OCI-LY1 (cell line): ENCODE data around the gene ACAD11.

ENCODE experiments used
- H2AFZ ChIP-seq: fragments of 200-600 bp; sonication (generic), shearing (Covaris generic); 2 replicates; pipeline ENCODE4 v1.6.0; 2014; ENCODE audit warnings: antibody characterized with exemption, mild to moderate bottlenecking, low read length
- H3F3A ChIP-seq: fragments of 200-600 bp; sonication (generic), shearing (Covaris generic); 2 replicates; pipeline ENCODE4 v1.6.0; 2014; ENCODE audit warnings: mild to moderate bottlenecking, antibody characterized with exemption, low read length, moderate library complexity; ENCODE audit not compliant: insufficient read depth
- H3K27ac ChIP-seq: fragments of 200-600 bp; sonication (generic); 2 replicates; pipeline ENCODE4 v1.5.1; 2014; ENCODE audit warnings: low read length, mixed run types, mild to moderate bottlenecking, low read depth; ENCODE audit not compliant: poor library complexity, severe bottlenecking
- H3K27me3 ChIP-seq: fragments of 200-600 bp; sonication (generic); 2 replicates; pipeline ENCODE4 v1.6.0; 2014; ENCODE audit warnings: antibody characterized with exemption, mild to moderate bottlenecking, low read length, moderate library complexity; ENCODE audit not compliant: insufficient read depth
- H3K36me3 ChIP-seq: fragments of 200-600 bp; sonication (generic); 2 replicates; pipeline ENCODE4 v1.6.1; 2014; ENCODE audit warnings: mild to moderate bottlenecking, antibody characterized with exemption, low read length, moderate library complexity, mixed read lengths; ENCODE audit not compliant: insufficient read depth
- H3K4me1 ChIP-seq: fragments of 200-600 bp; sonication (generic); 2 replicates; pipeline ENCODE4 v1.5.1; 2014; ENCODE audit warnings: mild to moderate bottlenecking, low read length, moderate library complexity; ENCODE audit not compliant: insufficient read depth, severe bottlenecking
- H3K4me2 ChIP-seq: fragments of 200-600 bp; sonication (generic), shearing (Covaris generic); 2 replicates; pipeline ENCODE4 v1.6.1; 2014; ENCODE audit warnings: low read length
- H3K4me3 ChIP-seq: fragments of 200-600 bp; sonication (generic); 2 replicates; pipeline ENCODE4 v1.5.1; 2014; ENCODE audit warnings: low read length, low read depth, mild to moderate bottlenecking, mixed read lengths; ENCODE audit not compliant: poor library complexity, severe bottlenecking
- H3K79me2 ChIP-seq: fragments of 200-600 bp; shearing (Covaris generic); 2 replicates; pipeline ENCODE4 v1.6.1; 2016; ENCODE audit warnings: mixed run types, low read length, mixed read lengths; ENCODE audit not compliant: insufficient read depth
- H3K9ac ChIP-seq: fragments of 200-600 bp; sonication (generic), shearing (Covaris generic); 2 replicates; pipeline ENCODE4 v1.6.1; 2014; ENCODE audit warnings: mild to moderate bottlenecking, low read length, mixed read lengths
- H3K9me2 ChIP-seq: fragments of 200-600 bp; sonication (generic), shearing (Covaris generic); 2 replicates; pipeline ENCODE4 v1.6.1; 2014; ENCODE audit warnings: low read depth, mild to moderate bottlenecking, low read length, mixed read lengths
- H3K9me3 ChIP-seq: fragments of 200-600 bp; shearing (Covaris generic); 2 replicates; pipeline ENCODE4 v1.6.1; 2014; ENCODE audit warnings: low read length, mixed read lengths
- H4K20me1 ChIP-seq: fragments of 200-600 bp; sonication (generic), shearing (Covaris generic); 2 replicates; pipeline ENCODE4 v1.6.0; 2016; ENCODE audit warnings: mild to moderate bottlenecking, low read length; ENCODE audit not compliant: insufficient read depth
- CTCF ChIP-seq: fragments of 200-600 bp; sonication (generic), shearing (Covaris generic); IDR thresholded peaks from 2 replicates; pipeline ENCODE4 v1.5.1; 2017; ENCODE audit warnings: mild to moderate bottlenecking, antibody characterized with exemption, low read length, moderate library complexity, mixed read lengths
- EZH2 ChIP-seq: fragments of 200-600 bp; sonication (generic), shearing (Covaris generic); IDR thresholded peaks from 2 replicates; pipeline ENCODE4 v1.8.0; 2017; ENCODE audit warnings: borderline replicate concordance, mixed run types, mild to moderate bottlenecking, antibody characterized with exemption, low read length, moderate library complexity, mixed read lengths

The ACAD11 gene

GRCh38 chr3:132509506-132509905 is 150.1 kb downstream of the ACAD11 start:
- H3K4me3 ChIP-seq, result no peak overlapping the region
- H3K79me2 ChIP-seq, result no peaks in the 10 kb centered on the region
- H3K9me2 ChIP-seq, result no peaks in the 10 kb centered on the region
- no peaks in the 10 kb centered on the region for H4K20me1 ChIP-seq
- no peaks in the 10 kb centered on the region for H3K9me3 ChIP-seq
- H3K4me1 ChIP-seq, result no peaks in the 10 kb centered on the region
- H3F3A ChIP-seq, result no peaks in the 10 kb centered on the region
- no peak overlapping the region for H3K4me2 ChIP-seq
- no peak overlapping the region for H3K27ac ChIP-seq
- no peak for TF ChIP-seq EZH2
- TF ChIP-seq CTCF, result no peak
- H3K27me3 ChIP-seq, result no peaks in the 10 kb centered on the region
- H2AFZ ChIP-seq, result no peak overlapping the region
- peaks cover 87% of the 10 kb centered on the region for H3K36me3 ChIP-seq
- H3K9ac ChIP-seq, result no peak overlapping the region

DNA sequence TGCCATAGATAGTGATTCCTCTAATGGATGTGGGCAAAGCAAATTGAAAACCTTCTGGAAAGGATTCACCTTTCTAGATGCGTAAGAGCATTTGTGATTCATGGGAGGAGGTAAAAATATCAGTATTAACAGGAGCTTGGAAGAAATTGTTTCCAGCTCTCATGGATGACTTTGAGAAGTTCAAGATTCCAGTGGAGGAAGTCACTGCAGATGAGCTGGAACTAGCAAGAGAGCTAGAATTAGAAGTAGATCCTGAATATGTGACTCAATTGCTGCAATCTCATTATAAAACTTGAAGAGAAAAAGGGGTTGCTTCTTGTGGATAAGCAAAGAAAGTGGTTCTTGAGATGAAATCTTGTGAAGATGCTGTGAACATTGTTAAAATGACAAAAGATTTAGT is 150.5 kb downstream of the ACAD11 start:
- no peaks in the 10 kb centered on the region for H3K9me3 ChIP-seq
- H3K4me2 ChIP-seq, result no peak overlapping the region
- peaks cover 87% of the 10 kb centered on the region for H3K36me3 ChIP-seq

More for the DNA sequence above, 150.5 kb downstream of the ACAD11 start:
- Histone ChIP-seq H4K20me1 (no peaks in the 10 kb centered on the region), H2AFZ (no peak overlapping the region), H3K27ac (no peak overlapping the region), H3F3A (no peaks in the 10 kb centered on the region), H3K4me1 (no peaks in the 10 kb centered on the region), H3K79me2 (no peaks in the 10 kb centered on the region), H3K9me2 (no peaks in the 10 kb centered on the region), H3K4me3 (no peak overlapping the region), H3K9ac (no peak overlapping the region), H3K27me3 (no peaks in the 10 kb centered on the region)
- TF ChIP-seq EZH2 (no peak), CTCF (no peak)
